Measurements from ENCODE around the gene SYNDIG1. TPM values are rescaled to one million over a fixed set of nuclear protein-coding genes. Genes with fewer than 3 reads are reported as not detected.

SYNDIG1 gene
- polyA plus RNA-seq, 1 of the 3 experiments (the other 2 are of a cell fraction): not detected

- DNase-seq: no peak
- ChIA-PET CTCF (no interaction called here), POLR2A (no interaction called here)
- no peaks in the 10 kb centered on the region for H4K20me1 ChIP-seq (ENCODE audit: insufficient read depth)
- H3K27ac ChIP-seq (ENCODE audit: low read depth in 2 of 2, low read length in 1 of 2): no peak overlapping the region
- TF ChIP-seq USF2 (IDR thresholded peaks at IDR 0.05; ENCODE audit: borderline replicate concordance, low read depth, low read length) (no peak), RAD21 (IDR thresholded peaks at IDR 0.05; ENCODE audit: low read length) (no peak), RXRA (IDR thresholded peaks at IDR 0.05; ENCODE audit: borderline replicate concordance, low read depth) (no peak), EZH2phosphoT487 (IDR thresholded peaks at IDR 0.05; ENCODE audit: borderline replicate concordance, low read depth) (no peak), USF1 (IDR thresholded peaks at IDR 0.05; ENCODE audit: borderline replicate concordance, low read depth) (no peak), MEF2A (IDR thresholded peaks at IDR 0.05; ENCODE audit: borderline replicate concordance, low read depth) (no peak), TAF1 (IDR thresholded peaks at IDR 0.05; ENCODE audit: borderline replicate concordance, low read depth, low read length) (no peak), SIN3A (IDR thresholded peaks at IDR 0.05; ENCODE audit: borderline replicate concordance, low read depth, low read length) (no peak), GATA2 (CRISPR knock-in tag; IDR thresholded peaks at IDR 0.05) (no peak), NFIC (IDR thresholded peaks at IDR 0.05; ENCODE audit: borderline replicate concordance) (no peak), ZBTB33 (IDR thresholded peaks at IDR 0.05; ENCODE audit: borderline replicate concordance, low read depth) (no peak), FOXJ3 (CRISPR knock-in tag; IDR thresholded peaks at IDR 0.05) (no peak), EP300 (IDR thresholded peaks at IDR 0.05; ENCODE audit: borderline replicate concordance in 1 of 2, low read depth in 1 of 2, low read length in 1 of 2) (no peak), RCOR1 (IDR thresholded peaks at IDR 0.05; ENCODE audit: low read length) (no peak), GABPA (IDR thresholded peaks at IDR 0.05; ENCODE audit: low read depth) (no peak), POLR2AphosphoS5 (IDR thresholded peaks at IDR 0.05; ENCODE audit: low read depth, low read length) (no peak), CHD2 (IDR thresholded peaks at IDR 0.05; ENCODE audit: low read length, partially characterized antibody) (no peak), SMC3 (IDR thresholded peaks at IDR 0.05; ENCODE audit: low read depth, low read length) (no peak), FOXM1 (IDR thresholded peaks at IDR 0.05; ENCODE audit: low read depth) (no peak)
- TF ChIP-seq, protein P1, sequence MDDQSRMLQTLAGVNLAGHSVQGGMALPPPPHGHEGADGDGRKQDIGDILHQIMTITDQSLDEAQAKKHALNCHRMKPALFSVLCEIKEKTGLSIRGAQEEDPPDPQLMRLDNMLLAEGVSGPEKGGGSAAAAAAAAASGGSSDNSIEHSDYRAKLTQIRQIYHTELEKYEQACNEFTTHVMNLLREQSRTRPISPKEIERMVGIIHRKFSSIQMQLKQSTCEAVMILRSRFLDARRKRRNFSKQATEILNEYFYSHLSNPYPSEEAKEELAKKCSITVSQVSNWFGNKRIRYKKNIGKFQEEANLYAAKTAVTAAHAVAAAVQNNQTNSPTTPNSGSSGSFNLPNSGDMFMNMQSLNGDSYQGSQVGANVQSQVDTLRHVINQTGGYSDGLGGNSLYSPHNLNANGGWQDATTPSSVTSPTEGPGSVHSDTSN (IDR thresholded peaks at IDR 0.05): no peak
- H3K9me2 ChIP-seq: no peaks in the 10 kb centered on the region
- no peaks in the 10 kb centered on the region; the same call in 1 of the 2 replicates for H3K27me3 ChIP-seq (ENCODE audit: insufficient read depth)
- no peak overlapping the region for H3K9ac ChIP-seq
- no peak overlapping the region for H3K4me2 ChIP-seq
- no peaks in the 10 kb centered on the region for H3F3A ChIP-seq (replicated peaks; ENCODE audit: insufficient read depth)
- no peaks in the 10 kb centered on the region for H3K36me3 ChIP-seq (replicated peaks in 1 of 2; ENCODE audit: control insufficient read depth in 1 of 2, insufficient read depth in 2 of 2, low read length in 1 of 2)
- WGBS (ENCODE audit: low lambda C conversion rate): 29% methylated on average over 9 of the region's 9 CpGs
- H3K9me3 ChIP-seq: no peaks in the 10 kb centered on the region
- no peaks in the 10 kb centered on the region for H3K4me1 ChIP-seq (ENCODE audit: control insufficient read depth in 1 of 2, insufficient read depth in 2 of 2, low read depth in 1 of 2, low read length in 1 of 2)
- H2AFZ ChIP-seq (ENCODE audit: low read depth): no peak overlapping the region
- H3K79me2 ChIP-seq (ENCODE audit: insufficient read depth): no peaks in the 10 kb centered on the region
- H3K4me3 ChIP-seq (ENCODE audit: low read depth in 2 of 2, low read length in 1 of 2): no peak overlapping the region
Measured at GRCh38 chr20:24452498-24453127, 16.8 kb upstream of the SYNDIG1 start.

Measured in SK-N-SH (cell line).